BE2C (cell line): Measurements from ENCODE around the gene ELAVL3.

Experiments
- DNase-seq: peaks from one replicate; pipeline ENCODE4 v3.0.0-alpha.2; 2020
- H3K27me3 ChIP-seq: fragments of 250-450 bp; sonication (Bioruptor Pico); 2 replicates; pipeline ENCODE4 v1.5.1; 2020; ENCODE audit warnings: mild to moderate bottlenecking
- H3K36me3 ChIP-seq: fragments of 250-450 bp; sonication (Bioruptor Pico); 2 replicates; pipeline ENCODE4 v1.5.1; 2020; ENCODE audit warnings: mild to moderate bottlenecking
- H3K4me1 ChIP-seq: fragments of 250-450 bp; sonication (Bioruptor Pico); 2 replicates; pipeline ENCODE4 v1.5.1; 2020
- H3K4me3 ChIP-seq: 2 replicates; pipeline ENCODE4 v1.5.1; 2011; ENCODE audit warnings: low read depth, low read length
- H3K9me3 ChIP-seq: fragments of 250-450 bp; sonication (Bioruptor Pico); 2 replicates; pipeline ENCODE4 v1.5.1; 2020
- TF ChIP-seq, protein P1 (sequence below): IDR thresholded peaks from 2 replicates; pipeline ENCODE4 v1.5.1; 2012; ENCODE audit warnings: mild to moderate bottlenecking, low read depth, low read length

Gene ELAVL3

GRCh38 chr19:11452620-11453310 is 28.1 kb downstream of the ELAVL3 start:
- no peak for DNase-seq
- H3K4me1 ChIP-seq: no peaks in the 10 kb centered on the region
- no peaks in the 10 kb centered on the region for H3K27me3 ChIP-seq
- TF ChIP-seq, protein P1, sequence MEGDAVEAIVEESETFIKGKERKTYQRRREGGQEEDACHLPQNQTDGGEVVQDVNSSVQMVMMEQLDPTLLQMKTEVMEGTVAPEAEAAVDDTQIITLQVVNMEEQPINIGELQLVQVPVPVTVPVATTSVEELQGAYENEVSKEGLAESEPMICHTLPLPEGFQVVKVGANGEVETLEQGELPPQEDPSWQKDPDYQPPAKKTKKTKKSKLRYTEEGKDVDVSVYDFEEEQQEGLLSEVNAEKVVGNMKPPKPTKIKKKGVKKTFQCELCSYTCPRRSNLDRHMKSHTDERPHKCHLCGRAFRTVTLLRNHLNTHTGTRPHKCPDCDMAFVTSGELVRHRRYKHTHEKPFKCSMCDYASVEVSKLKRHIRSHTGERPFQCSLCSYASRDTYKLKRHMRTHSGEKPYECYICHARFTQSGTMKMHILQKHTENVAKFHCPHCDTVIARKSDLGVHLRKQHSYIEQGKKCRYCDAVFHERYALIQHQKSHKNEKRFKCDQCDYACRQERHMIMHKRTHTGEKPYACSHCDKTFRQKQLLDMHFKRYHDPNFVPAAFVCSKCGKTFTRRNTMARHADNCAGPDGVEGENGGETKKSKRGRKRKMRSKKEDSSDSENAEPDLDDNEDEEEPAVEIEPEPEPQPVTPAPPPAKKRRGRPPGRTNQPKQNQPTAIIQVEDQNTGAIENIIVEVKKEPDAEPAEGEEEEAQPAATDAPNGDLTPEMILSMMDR: peak; percentile 27; the same call in 1 of the 2 replicates
- no peak overlapping the region for H3K4me3 ChIP-seq
- H3K36me3 ChIP-seq: peaks cover 21% of the 10 kb centered on the region
- no peaks in the 10 kb centered on the region for H3K9me3 ChIP-seq

GRCh38 chr19:11451871-11452619 is 28.8 kb downstream of the ELAVL3 start:
- no peaks in the 10 kb centered on the region for H3K4me1 ChIP-seq
- no peak for DNase-seq
- H3K9me3 ChIP-seq: no peaks in the 10 kb centered on the region
- H3K36me3 ChIP-seq: peaks cover 22% of the 10 kb centered on the region
- no peak overlapping the region for H3K4me3 ChIP-seq
- TF ChIP-seq, protein P1: no peak
- H3K27me3 ChIP-seq: no peaks in the 10 kb centered on the region

- Histone ChIP-seq H3K27me3 (no peaks in the 10 kb centered on the region), H3K9me3 (no peaks in the 10 kb centered on the region), H3K4me3 (no peak overlapping the region), H3K36me3 (peaks cover 26% of the 10 kb centered on the region), H3K4me1 (no peaks in the 10 kb centered on the region)
- TF ChIP-seq, protein P1: no peak
- DNase-seq: no peak
These were observed 29.4 kb downstream of the ELAVL3 start for GRCh38 chr19:11451327-11451870.

DNA sequence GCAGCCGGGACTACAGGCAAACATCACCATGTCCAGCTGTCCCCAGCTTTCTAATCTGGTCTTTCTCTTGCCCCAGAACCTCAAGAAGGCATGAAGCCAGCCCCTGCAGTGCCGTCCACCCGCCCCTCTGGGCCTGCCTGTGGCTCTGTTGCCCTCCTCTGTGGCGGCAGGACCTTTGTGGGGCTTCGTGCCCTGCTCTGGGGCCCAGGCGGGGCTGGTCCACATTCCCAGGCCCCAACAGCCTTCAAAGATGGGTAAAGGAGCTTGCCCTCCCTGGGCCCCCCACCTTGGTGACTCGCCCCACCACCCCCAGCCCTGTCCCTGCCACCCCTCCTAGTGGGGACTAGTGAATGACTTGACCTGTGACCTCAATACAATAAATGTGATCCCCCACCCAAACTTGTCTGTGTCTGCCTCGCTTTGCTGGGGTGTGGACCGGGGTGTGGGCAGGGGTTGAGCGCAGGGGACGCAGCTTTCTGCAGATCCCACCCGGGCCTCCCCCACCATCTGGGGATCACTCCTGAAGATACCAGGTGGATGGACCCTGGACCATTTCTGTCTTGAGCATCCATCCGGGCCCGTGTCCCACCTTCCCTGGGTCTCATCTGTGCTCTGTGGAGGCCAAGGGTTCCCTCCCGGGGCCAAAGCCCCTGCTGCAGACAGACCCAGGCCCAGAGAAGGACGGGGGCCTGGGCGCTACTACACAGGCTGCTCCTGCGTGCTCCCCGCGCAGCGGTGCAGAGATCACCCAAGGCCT is 30.1 kb downstream of the ELAVL3 start:
- TF ChIP-seq, protein P1: no peak
- Histone ChIP-seq H3K9me3 (no peaks in the 10 kb centered on the region), H3K27me3 (no peaks in the 10 kb centered on the region), H3K4me1 (no peaks in the 10 kb centered on the region), H3K4me3 (no peak overlapping the region), H3K36me3 (peaks cover 30% of the 10 kb centered on the region)
- no peak for DNase-seq

- H3K4me3 ChIP-seq: no peak overlapping the region
- DNase-seq: no peak
- peaks cover 42% of the 10 kb centered on the region for H3K36me3 ChIP-seq
- H3K9me3 ChIP-seq: no peaks in the 10 kb centered on the region
- TF ChIP-seq, protein P1: no peak
- H3K4me1 ChIP-seq: no peaks in the 10 kb centered on the region
- no peaks in the 10 kb centered on the region for H3K27me3 ChIP-seq
These were observed 31.8 kb downstream of the ELAVL3 start for GRCh38 chr19:11448923-11449554.
